Measurements from ENCODE around the gene NEO1.

Gene NEO1

DNA sequence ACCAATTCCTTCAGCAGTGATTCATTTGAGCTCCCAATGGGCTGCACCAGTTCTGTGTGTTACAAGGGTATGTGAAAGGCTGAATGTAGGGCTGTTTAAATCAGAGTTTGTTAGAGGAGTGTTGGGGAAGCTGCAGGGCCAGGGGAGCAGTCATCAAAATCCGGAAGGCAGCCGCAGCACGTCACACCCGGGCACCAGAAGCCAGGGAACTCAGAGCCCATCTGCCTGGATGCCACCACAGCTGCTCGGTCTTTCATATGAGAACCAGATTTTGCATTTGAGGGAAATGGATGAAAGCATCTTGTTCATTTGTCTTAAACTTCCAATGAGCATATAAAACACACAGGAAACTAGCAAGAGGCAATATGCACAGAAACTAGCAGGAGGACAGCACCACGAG, 24.2 kb upstream of the NEO1 start:
- no peak overlapping the region for H3K4me3 ChIP-seq (ENCODE audit: low read depth, low read length)

DNA sequence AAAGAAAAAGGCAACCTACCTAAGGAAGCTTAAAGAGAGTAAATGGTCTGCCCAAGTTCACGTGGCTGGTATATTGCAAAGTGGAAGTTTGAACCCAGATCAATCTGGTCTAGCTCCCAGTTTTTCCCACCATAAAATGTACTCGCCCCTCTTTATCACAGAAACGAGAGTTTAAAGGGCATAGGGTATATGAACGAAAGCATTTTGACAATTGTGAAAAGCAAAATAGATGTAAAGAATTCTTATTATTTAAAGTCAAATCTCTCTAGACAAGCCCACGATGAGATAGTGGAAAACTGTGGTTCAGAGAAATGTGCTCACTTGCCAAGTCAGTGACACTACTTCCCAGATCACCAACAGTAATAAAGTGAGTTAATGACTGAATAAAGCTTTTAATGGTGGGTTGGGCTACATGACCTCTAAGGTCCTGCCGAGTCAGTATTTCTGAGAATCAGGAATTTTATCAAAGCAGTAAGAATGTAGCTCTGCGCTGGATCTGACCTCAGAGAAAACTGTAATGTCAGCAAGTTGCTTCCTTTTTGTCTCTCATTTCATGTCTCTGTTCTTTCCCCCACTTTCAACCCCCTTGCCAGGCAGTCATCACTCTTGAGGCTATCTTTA, 23.3 kb upstream of the NEO1 start:
- H3K4me3 ChIP-seq (ENCODE audit: low read depth, low read length) = no peak overlapping the region

DNA sequence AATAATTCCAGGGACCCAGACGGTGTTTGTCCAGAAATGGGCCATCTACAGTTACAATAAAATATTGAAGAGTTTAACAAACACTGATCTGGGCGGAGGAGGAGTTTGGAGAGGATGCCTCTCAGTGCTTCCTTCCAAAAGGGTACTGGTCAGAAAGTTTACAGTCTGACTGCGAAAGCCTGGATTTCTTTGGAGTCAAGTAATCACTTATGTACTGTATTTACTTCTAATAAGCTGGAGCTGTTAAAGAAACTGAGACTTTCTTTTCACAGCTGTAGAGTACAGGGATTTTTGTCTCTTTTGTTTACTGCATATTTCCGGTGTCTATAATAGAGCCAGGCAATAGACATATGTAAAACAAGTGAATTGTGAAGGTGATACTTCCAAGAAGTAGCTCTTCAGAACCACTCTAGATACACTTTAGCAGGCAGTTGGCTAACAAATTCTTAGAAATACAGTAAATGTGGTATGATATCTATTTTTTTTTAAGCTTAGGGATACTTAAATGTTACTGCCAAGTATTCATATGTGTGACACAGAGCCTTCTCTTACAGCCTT, 22.1 kb upstream of the NEO1 start:
- H3K4me3 ChIP-seq (ENCODE audit: low read depth, low read length) = no peak overlapping the region

- no peak overlapping the region for H3K4me3 ChIP-seq (ENCODE audit: low read depth, low read length)
Observed at GRCh38 chr15:73031648-73032047, 20.6 kb upstream of the NEO1 start.

DNA sequence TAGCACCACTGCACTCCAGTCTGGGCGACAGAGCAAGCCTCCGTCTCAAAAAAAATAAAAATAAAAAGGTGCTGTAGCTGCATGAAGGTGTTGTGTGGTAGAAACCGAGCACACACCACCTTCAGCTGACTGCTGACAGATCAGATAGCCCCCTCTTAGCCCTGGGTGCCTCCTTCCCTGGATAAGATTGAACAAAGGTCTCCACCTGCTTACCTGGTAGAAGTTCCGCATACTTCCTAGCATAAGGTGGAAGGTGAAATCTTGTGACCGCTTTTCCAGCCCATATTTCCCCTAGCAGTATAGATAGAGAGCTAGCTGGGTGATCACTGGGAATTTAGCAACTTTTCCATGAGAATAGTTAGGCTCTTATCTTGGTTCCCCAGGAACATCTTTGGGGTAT, 18.7 kb upstream of the NEO1 start:
- H3K4me3 ChIP-seq (ENCODE audit: low read depth, low read length) = no peak overlapping the region

- no peak overlapping the region for H3K4me3 ChIP-seq (ENCODE audit: low read depth, low read length)
Observed at GRCh38 chr15:73034221-73034620, 18.0 kb upstream of the NEO1 start.

DNA sequence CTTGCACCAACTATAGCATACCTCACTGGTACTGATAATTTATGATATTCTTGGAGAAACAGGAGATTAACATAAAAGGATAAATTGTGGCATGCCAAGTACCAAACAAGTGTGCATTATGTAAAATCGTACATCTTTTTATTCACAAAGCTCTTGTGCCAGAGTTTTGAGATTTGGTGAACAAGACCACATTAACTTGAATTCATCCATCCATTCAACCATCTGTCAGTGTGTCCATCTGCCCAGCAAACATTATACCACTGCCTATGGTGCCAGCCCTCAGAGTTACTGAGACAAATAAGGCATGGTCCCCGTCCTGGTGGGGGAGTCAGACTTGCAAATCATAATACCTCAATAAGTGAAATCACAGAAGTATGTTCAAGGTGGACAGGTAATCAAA, 17.0 kb upstream of the NEO1 start:
- H3K4me3 ChIP-seq (ENCODE audit: low read depth, low read length) = no peak overlapping the region

DNA sequence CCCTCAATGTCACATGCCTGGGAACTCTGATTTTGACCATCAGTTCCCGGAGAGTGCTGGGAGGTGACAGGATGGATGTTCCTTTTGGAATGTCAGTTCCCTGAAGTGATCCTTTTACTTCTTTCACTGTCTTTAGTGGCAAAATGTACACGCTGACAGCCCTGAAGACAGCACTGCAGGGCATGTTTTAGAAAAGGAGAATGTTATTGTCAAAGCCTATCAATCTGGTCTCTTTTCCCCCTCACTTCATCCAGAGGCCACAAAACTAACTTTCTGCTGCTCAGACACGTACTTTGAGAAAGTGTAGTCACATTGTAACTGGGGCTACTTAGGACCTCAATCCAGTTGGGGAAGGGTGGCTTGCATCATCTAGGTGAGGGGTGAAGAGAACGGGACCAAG, 14.0 kb upstream of the NEO1 start:
- no peak overlapping the region for H3K4me3 ChIP-seq (ENCODE audit: low read depth, low read length)

- H3K4me3 ChIP-seq (ENCODE audit: low read depth, low read length) = no peak overlapping the region
Observed at GRCh38 chr15:73046073-73046472, 6.2 kb upstream of the NEO1 start.

DNA sequence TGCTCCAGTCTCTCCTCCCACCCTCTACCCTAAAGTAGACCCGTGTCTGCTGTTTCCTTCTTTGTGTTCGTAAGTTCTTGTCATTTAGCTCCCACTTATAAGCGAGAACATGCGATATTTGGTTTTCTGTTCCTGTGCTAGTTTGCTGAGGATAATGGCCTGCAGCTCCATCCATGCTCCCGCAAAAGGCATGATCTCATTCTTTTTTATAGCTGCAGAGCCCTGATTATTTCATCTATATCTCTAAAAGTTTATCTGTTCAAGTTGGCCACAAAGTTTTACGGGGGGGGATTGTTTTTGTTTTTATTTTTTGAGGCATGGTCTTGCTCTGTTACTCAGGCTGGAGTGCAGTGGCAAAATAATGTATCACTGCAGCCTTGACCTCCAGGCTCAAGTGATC, 4.4 kb upstream of the NEO1 start:
- H3K4me3 ChIP-seq (ENCODE audit: low read depth, low read length) = no peak overlapping the region

GRCh38 chr15:73048624-73049295, 3.5 kb upstream of the NEO1 start:
- H3K4me3 ChIP-seq (ENCODE audit: low read depth, low read length) = no peak overlapping the region

- H3K4me3 ChIP-seq (ENCODE audit: low read depth, low read length) = no peak overlapping the region
Observed at GRCh38 chr15:73049564-73050215, 2.6 kb upstream of the NEO1 start.

DNA sequence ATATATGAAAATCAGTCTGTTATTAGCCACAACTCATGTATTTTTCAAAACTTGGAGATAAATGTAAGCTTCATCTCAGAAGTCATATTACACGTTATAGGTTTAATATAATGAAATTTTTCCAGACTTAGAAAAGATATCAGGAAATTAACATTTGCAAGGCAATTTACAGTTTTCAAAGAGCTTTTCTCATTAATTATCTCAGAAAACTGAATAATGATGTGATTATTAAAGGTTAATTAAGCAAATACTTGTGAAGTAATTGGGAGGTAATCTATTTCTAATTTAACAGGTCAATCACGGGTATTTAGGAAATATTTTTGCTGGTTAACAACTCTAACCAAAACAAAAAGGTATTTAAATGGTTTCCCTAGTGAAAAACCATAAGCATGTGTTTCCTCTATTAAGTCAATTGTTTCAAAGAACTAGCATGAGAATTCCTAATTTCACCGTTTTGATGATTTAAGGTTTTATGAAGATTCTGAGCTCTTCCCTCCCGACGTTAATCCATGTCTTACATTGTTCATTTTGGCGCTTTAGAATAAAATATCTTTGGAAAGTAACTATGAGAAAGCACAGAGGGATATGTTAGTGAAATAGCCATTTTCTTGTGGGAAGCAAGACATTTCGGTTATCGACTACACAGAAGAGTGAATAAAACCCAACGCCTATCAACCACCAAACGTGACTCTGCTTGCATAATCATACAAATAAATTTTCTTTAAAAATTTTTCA, 1.5 kb upstream of the NEO1 start:
- H3K4me3 ChIP-seq (ENCODE audit: low read depth, low read length) = peak overlapping the region; percentile 66

- H3K4me3 ChIP-seq (ENCODE audit: low read depth, low read length) = peak overlapping the region; percentile 66
Observed at GRCh38 chr15:73051391-73051806, 864 bp upstream of the NEO1 start.

- peak overlapping the region; percentile 85 for H3K4me3 ChIP-seq (ENCODE audit: low read depth, low read length)
Observed at GRCh38 chr15:73052653-73053397, 562 bp downstream of the NEO1 start.

- peak overlapping the region; percentile 85 for H3K4me3 ChIP-seq (ENCODE audit: low read depth, low read length)
Observed at GRCh38 chr15:73053398-73053723, 1.1 kb downstream of the NEO1 start.

DNA sequence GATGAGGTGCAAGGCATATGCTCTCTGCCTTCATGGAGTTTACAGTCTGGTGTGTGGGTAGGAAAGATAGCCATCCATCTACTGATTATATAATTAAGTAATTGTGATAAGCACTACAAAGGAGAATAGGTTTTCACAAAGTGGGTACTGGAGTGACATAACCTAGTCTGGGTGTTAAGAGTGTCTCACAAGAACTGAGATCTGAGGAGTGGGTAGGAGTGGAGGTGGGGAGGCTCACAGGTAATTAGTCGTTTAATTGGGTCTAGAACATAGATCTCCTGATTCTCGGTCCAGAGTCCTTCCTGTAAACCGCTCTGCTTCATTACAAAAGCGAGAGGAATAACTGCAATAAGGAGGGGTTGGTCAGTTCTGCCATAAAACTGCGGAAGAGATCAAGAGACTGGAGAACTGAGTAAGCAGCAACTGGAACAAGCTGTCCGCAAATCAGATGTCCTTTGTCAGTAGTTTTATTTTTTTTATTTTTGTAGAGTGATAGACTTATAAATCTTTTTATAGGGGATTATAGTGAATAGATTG, 2.2 kb downstream of the NEO1 start:
- no peak overlapping the region for H3K4me3 ChIP-seq (ENCODE audit: low read depth, low read length)

GRCh38 chr15:73056460-73056859, 4.2 kb downstream of the NEO1 start:
- no peak overlapping the region for H3K4me3 ChIP-seq (ENCODE audit: low read depth, low read length)

- no peak overlapping the region for H3K4me3 ChIP-seq (ENCODE audit: low read depth, low read length)
Observed at GRCh38 chr15:73058437-73058836, 6.2 kb downstream of the NEO1 start.

- H3K4me3 ChIP-seq (ENCODE audit: low read depth, low read length) = no peak overlapping the region
Observed at GRCh38 chr15:73065114-73065513, 12.9 kb downstream of the NEO1 start.

- no peak overlapping the region for H3K4me3 ChIP-seq (ENCODE audit: low read depth, low read length)
Observed at GRCh38 chr15:73069109-73069508, 16.8 kb downstream of the NEO1 start.

Measured in iPS-11a (cell line).